ENCODE measurements around the gene TRIM56. TPM values are rescaled to one million over a fixed set of nuclear protein-coding genes. Genes with fewer than 3 reads are reported as not detected.
"Not testable (repeated sequence)": the region's sequence is repeated elsewhere in the genome, so short reads cannot be mapped to it uniquely, and the experiment has no call there.

Gene TRIM56
- total RNA-seq, 2 experiments from 2014 or later: 29.9 to 31.8 TPM

DNA sequence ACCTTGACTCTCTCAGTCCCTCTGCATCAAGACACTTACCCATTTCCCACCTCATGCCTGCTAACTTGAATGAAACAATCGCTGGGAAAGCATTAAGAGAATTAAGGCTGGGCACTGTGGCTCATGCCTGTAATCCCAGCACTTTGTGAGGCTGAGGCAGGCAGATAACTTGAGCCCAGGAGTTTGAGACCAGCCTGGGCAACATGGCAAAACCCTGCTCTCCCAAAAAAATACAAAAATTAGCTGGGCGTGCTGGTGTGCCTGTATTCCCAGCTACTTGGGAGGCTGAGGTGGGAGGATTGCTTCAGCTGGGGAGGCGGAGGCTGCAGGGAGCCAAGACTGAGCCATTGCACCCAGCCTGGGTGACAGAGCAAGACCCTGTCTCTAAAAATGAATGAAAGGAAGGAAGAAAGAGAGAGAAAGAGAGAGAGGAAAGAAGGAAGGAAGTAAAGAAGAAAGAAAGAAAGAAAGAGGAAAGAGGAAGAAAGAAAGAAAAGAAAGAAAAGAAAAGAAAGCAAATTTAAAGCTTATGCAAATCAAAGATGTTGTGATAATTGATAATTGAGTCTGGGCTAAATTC is 42.3 kb downstream of the TRIM56 start:
- peaks cover 29% of the 10 kb centered on the region for H3K4me1 ChIP-seq (ENCODE audit: insufficient read depth, low read length)
- POLR2A ChIA-PET: no interaction called here
- H3K4me3 ChIP-seq (ENCODE audit: low read length): no peak overlapping the region

DNA sequence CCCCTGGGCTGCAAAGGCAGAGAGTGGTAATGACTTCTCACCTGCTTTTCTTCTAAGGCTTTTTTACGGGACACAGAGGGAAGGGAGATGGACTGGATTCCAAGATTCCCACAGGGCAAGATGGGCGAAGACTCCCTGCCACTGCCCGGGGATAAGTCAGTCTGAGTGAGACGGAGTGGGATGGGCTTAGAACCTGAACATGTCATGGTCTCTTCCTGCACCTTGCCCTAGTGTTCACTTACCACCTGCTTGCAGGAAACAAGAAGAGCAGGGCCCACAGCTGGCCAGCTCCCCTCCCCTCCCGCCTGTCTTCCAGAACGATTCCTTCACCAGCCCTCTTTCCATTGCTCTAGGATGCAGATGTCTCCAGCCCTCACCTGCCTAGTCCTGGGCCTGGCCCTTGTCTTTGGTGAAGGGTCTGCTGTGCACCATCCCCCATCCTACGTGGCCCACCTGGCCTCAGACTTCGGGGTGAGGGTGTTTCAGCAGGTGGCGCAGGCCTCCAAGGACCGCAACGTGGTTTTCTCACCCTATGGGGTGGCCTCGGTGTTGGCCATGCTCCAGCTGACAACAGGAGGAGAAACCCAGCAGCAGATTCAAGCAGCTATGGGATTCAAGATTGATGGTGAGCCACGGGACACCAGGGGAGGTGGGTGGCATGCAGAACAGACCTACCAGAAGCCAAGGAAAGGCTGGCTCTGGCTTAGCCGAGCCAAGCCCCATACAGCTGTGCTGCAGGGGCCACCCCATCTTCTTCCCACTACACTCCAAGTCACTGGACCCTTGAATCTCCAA is 43.0 kb downstream of the TRIM56 start:
- H3K4me3 ChIP-seq (ENCODE audit: low read length): no peak overlapping the region
- Mint-ChIP-seq H3K36me3 (ENCODE audit: low read depth) (no peaks in the 10 kb centered on the region), H3K9me3 (no peaks in the 10 kb centered on the region), H3K4me3 (no peak overlapping the region), H3K27ac (no peak overlapping the region), H3K27me3 (peaks cover 63% of the 10 kb centered on the region), H3K4me1 (ENCODE audit: low read depth) (peaks cover 25% of the 10 kb centered on the region)
- no peak for ATAC-seq (ENCODE audit: poor library complexity)
- no peaks in the 10 kb centered on the region for H3K36me3 ChIP-seq (ENCODE audit: insufficient read depth, low read length)
- H3K4me1 ChIP-seq (ENCODE audit: insufficient read depth, low read length): peaks cover 29% of the 10 kb centered on the region
- H3K27me3 ChIP-seq (ENCODE audit: control insufficient read depth in 1 of 2, insufficient read depth in 2 of 2, low read length in 2 of 2): peaks cover 29 to 35% of the 10 kb centered on the region in 2 experiments
- CTCF ChIA-PET: no interaction called here
- H3K27ac ChIP-seq (ENCODE audit: low read depth in 1 of 2, low read length in 2 of 2): no peak overlapping the region
- TF ChIP-seq, protein P1, sequence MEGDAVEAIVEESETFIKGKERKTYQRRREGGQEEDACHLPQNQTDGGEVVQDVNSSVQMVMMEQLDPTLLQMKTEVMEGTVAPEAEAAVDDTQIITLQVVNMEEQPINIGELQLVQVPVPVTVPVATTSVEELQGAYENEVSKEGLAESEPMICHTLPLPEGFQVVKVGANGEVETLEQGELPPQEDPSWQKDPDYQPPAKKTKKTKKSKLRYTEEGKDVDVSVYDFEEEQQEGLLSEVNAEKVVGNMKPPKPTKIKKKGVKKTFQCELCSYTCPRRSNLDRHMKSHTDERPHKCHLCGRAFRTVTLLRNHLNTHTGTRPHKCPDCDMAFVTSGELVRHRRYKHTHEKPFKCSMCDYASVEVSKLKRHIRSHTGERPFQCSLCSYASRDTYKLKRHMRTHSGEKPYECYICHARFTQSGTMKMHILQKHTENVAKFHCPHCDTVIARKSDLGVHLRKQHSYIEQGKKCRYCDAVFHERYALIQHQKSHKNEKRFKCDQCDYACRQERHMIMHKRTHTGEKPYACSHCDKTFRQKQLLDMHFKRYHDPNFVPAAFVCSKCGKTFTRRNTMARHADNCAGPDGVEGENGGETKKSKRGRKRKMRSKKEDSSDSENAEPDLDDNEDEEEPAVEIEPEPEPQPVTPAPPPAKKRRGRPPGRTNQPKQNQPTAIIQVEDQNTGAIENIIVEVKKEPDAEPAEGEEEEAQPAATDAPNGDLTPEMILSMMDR (IDR thresholded peaks at IDR 0.05): no peak
- no peak for DNase-seq
- intact Hi-C loops (cut with DNase I, micrococcal nuclease): no loop called here
- POLR2A ChIA-PET: no interaction called here
- no peaks in the 10 kb centered on the region for H3K9me3 ChIP-seq (ENCODE audit: control insufficient read depth in 1 of 2, insufficient read depth in 1 of 2, low read length in 2 of 2)

More for the DNA sequence above, 42.3 kb downstream of the TRIM56 start:
- CTCF ChIA-PET: interaction anchor here (1.2 to 1.4 kb wide), 2 partner anchors 16 to 117 kb away, joined by 3 read pairs; no protein-coding TSS in a partner anchor
- no peak for ATAC-seq (ENCODE audit: poor library complexity)
- no peaks in the 10 kb centered on the region for H3K9me3 ChIP-seq (ENCODE audit: control insufficient read depth in 1 of 2, insufficient read depth in 1 of 2, low read length in 2 of 2)
- no peak overlapping the region for H3K27ac ChIP-seq (ENCODE audit: low read depth in 1 of 2, low read length in 2 of 2)
- no peak for DNase-seq
- no peaks in the 10 kb centered on the region for H3K36me3 Mint-ChIP-seq (ENCODE audit: low read depth)
- peaks cover 25% of the 10 kb centered on the region for H3K4me1 Mint-ChIP-seq (ENCODE audit: low read depth)
- intact Hi-C loops (cut with DNase I, micrococcal nuclease): no loop called here
- no peak overlapping the region for H3K4me3 Mint-ChIP-seq
- H3K27ac Mint-ChIP-seq: no peak overlapping the region
- peaks cover 66% of the 10 kb centered on the region for H3K27me3 Mint-ChIP-seq
- H3K27me3 ChIP-seq (ENCODE audit: control insufficient read depth in 1 of 2, insufficient read depth in 2 of 2, low read length in 2 of 2): peaks cover 35 to 41% of the 10 kb centered on the region in 2 experiments
- H3K9me3 Mint-ChIP-seq: no peaks in the 10 kb centered on the region
- TF ChIP-seq, protein P1 (IDR thresholded peaks at IDR 0.05): no peak
- no peaks in the 10 kb centered on the region for H3K36me3 ChIP-seq (ENCODE audit: insufficient read depth, low read length)

DNA sequence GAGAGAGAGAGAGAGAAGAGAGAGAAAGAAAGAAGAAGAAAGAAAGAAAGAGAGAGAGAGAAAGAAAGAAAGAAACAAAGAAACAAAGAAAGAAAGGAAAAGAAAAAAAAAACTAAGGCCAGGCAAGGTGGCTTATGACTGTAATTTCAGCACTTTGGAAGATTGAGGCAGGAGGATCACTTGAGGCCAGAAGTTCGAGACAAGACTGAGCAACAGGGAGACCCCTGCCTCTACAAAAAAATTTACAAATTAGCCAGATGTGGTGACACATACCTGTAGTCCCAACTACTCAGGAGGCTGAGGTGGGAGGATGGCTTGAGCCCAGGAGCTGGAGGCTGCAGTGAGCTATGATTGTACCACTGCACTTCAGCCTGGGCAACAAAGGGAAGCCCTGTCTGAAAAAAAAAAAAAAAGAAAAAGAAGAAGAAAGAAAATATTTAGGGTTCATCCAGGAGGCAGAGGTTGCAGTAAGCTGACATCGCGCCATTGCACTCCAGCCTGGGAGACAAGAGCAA is 44.4 kb downstream of the TRIM56 start:
- H3K4me1 ChIP-seq (ENCODE audit: insufficient read depth, low read length): peaks cover 23% of the 10 kb centered on the region
- Mint-ChIP-seq H3K27me3 (peaks cover 67% of the 10 kb centered on the region), H3K9me3 (no peaks in the 10 kb centered on the region), H3K27ac (no peak overlapping the region), H3K4me3 (no peak overlapping the region), H3K36me3 (ENCODE audit: low read depth) (no peaks in the 10 kb centered on the region), H3K4me1 (ENCODE audit: low read depth) (peaks cover 21% of the 10 kb centered on the region)
- H3K36me3 ChIP-seq (ENCODE audit: insufficient read depth, low read length): no peaks in the 10 kb centered on the region
- no peaks in the 10 kb centered on the region for H3K9me3 ChIP-seq (ENCODE audit: control insufficient read depth in 1 of 2, insufficient read depth in 1 of 2, low read length in 2 of 2)
- intact Hi-C loops (cut with DNase I, micrococcal nuclease): no loop called here
- ChIA-PET POLR2A (no interaction called here), CTCF (no interaction called here)
- no peak overlapping the region for H3K27ac ChIP-seq (ENCODE audit: low read depth in 1 of 2, low read length in 2 of 2)
- H3K4me3 ChIP-seq (ENCODE audit: low read length): no peak overlapping the region
- ATAC-seq (ENCODE audit: poor library complexity): no peak
- peaks cover 27 to 32% of the 10 kb centered on the region in 2 experiments for H3K27me3 ChIP-seq (ENCODE audit: control insufficient read depth in 1 of 2, insufficient read depth in 2 of 2, low read length in 2 of 2)
- TF ChIP-seq, protein P1 (IDR thresholded peaks at IDR 0.05): no peak
- no peak for DNase-seq

DNA sequence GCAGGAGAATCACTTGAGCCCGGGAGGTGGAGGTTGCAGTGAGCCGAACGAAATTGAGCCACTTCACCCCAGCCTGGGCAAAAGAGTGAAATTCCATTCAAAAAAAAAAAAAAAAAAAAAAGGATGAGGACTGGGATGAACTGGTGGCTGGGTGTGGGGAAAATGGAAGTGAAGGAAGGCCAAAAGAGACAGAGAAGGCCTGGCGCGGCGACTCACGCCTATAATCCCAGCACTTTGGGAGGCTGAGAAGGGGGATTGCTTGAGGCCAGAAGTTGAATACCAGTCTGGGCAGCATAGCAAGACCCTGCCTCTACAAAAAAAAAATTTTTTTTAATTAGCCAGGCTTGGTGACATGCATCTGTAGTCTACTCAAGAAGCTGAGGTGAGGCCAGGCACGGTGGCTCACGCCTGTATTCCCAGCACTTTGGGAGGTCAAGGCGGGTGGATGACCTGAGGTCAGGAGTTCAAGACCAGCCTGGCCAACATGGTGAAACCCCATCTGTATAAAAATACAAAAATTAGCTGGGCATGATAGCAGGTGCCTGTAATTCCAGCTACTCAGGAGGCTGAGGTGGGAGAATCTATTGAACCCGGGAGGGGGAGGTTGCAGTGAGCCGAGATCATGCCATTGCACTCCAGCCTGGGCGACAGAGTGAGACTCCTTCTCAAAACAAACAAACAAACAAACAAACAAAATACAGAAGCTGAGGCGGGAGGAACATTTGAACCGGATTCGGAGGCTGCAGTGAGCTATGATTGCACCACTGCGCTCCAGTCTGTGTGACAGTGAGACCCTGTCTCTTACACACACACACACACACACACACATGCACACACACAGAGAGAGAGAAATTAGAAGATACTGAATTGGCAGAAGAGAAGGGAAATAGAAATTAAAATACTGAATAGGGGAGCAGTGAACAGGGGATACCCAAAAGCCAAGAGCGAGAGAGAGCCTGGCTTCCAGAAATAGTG is 47.6 kb downstream of the TRIM56 start:
- H3K27ac ChIP-seq (ENCODE audit: low read depth in 1 of 2, low read length in 2 of 2); H3K4me3 Mint-ChIP-seq; H3K27ac Mint-ChIP-seq; DNase-seq; H3K9me3 ChIP-seq (ENCODE audit: control insufficient read depth in 1 of 2, insufficient read depth in 1 of 2, low read length in 2 of 2); H3K9me3 Mint-ChIP-seq; H3K4me1 Mint-ChIP-seq (ENCODE audit: low read depth); CTCF ChIA-PET; H3K4me3 ChIP-seq (ENCODE audit: low read length); H3K4me1 ChIP-seq (ENCODE audit: insufficient read depth, low read length); POLR2A ChIA-PET; H3K36me3 Mint-ChIP-seq (ENCODE audit: low read depth); H3K36me3 ChIP-seq (ENCODE audit: insufficient read depth, low read length); intact Hi-C loops (cut with DNase I, micrococcal nuclease); ATAC-seq (ENCODE audit: poor library complexity): not testable (repeated sequence)
- H3K27me3 Mint-ChIP-seq: peaks cover 53% of the 10 kb centered on the region
- peaks cover 11 to 13% of the 10 kb centered on the region in 2 experiments for H3K27me3 ChIP-seq (ENCODE audit: control insufficient read depth in 1 of 2, insufficient read depth in 2 of 2, low read length in 2 of 2)

Data from CD4-positive, alpha-beta T cell (primary cell).